Karpas-422 (cell line): Measurements from ENCODE around the gene MMEL1. TPM values are rescaled to one million over a fixed set of nuclear protein-coding genes. Genes with fewer than 3 reads are reported as not detected.

Experiments used
- DNase-seq: peaks from one replicate; pipeline ENCODE4 v3.0.0-alpha.2; 2015
- H2AFZ ChIP-seq: fragments of 200-600 bp; sonication (generic); 2 replicates; pipeline ENCODE4 v1.6.1; 2014; ENCODE audit warnings: antibody characterized with exemption, low read length, mixed read lengths
- H3K27ac ChIP-seq: fragments of 200-600 bp; sonication (generic); 2 replicates; pipeline ENCODE4 v1.5.1; 2014; ENCODE audit warnings: mild to moderate bottlenecking, low read length, moderate library complexity
- H3K27me3 ChIP-seq: fragments of 200-600 bp; sonication (generic); 2 replicates; pipeline ENCODE4 v1.6.1; 2014; ENCODE audit warnings: low read length, mixed read lengths
- H3K36me3 ChIP-seq: fragments of 200-600 bp; sonication (generic); 2 replicates; pipeline ENCODE4 v1.6.1; 2014; ENCODE audit warnings: low read length, mixed read lengths; ENCODE audit not compliant: insufficient read depth
- H3K4me1 ChIP-seq: fragments of 200-600 bp; sonication (generic); 2 replicates; pipeline ENCODE4 v1.6.1; 2014; ENCODE audit warnings: mild to moderate bottlenecking, low read length, mixed read lengths
- H3K4me2 ChIP-seq: fragments of 200-600 bp; sonication (generic); 2 replicates; pipeline ENCODE4 v1.6.1; 2014; ENCODE audit warnings: low read length, low read depth, mild to moderate bottlenecking; ENCODE audit not compliant: poor library complexity, severe bottlenecking
- H3K4me3 ChIP-seq: fragments of 200-600 bp; sonication (generic); 2 replicates; pipeline ENCODE4 v1.5.1; 2014; ENCODE audit warnings: mild to moderate bottlenecking, antibody characterized with exemption, low read length, mixed read lengths
- H3K79me2 ChIP-seq: fragments of 200-600 bp; sonication (generic); 2 replicates; pipeline ENCODE4 v1.6.1; 2014; ENCODE audit warnings: mild to moderate bottlenecking, low read length, mixed read lengths
- H3K9ac ChIP-seq: fragments of 200-600 bp; sonication (generic); 2 replicates; pipeline ENCODE4 v1.6.0; 2014; ENCODE audit warnings: low read length
- H3K9me2 ChIP-seq: fragments of 200-600 bp; sonication (generic), shearing (Covaris generic); replicated peaks from 2 replicates; pipeline ENCODE4 v1.6.0; 2014; ENCODE audit warnings: mild to moderate bottlenecking, low read length, moderate library complexity; ENCODE audit not compliant: insufficient read depth
- H3K9me3 ChIP-seq: fragments of 300-700, 200-600 bp; sonication (generic); 2 replicates; pipeline ENCODE4 v1.6.1; 2014; ENCODE audit warnings: low read length, mixed read lengths
- H4K20me1 ChIP-seq: fragments of 200-600 bp; sonication (generic); 2 replicates; pipeline ENCODE4 v1.6.1; 2014; ENCODE audit warnings: mild to moderate bottlenecking, antibody characterized with exemption, low read length, low read depth; ENCODE audit not compliant: insufficient read depth
- total RNA-seq: library from RNA; depleted of rRNA; stranded (reverse); fragments of >200 nt; shearing (Covaris generic); gene quantifications from 2 replicates; pipeline ENCODE4 v1.2.3, GENCODE V29; 2014; ENCODE audit warnings: low replicate concordance

The MMEL1 gene
- total RNA-seq, 1 experiment from 2014 or later, result not detected

- Histone ChIP-seq H3K27ac (no peak overlapping the region), H2AFZ (no peak overlapping the region), H3K9me2 (no peaks in the 10 kb centered on the region), H3K9me3 (no peaks in the 10 kb centered on the region), H3K79me2 (no peaks in the 10 kb centered on the region), H3K4me3 (no peak overlapping the region), H3K9ac (no peak overlapping the region), H4K20me1 (no peaks in the 10 kb centered on the region), H3K4me1 (no peaks in the 10 kb centered on the region), H3K36me3 (no peaks in the 10 kb centered on the region), H3K27me3 (no peaks in the 10 kb centered on the region), H3K4me2 (no peak overlapping the region)
- DNase-seq, result no peak
Measured at GRCh38 chr1:2592672-2593071, 40.1 kb downstream of the MMEL1 start.

- Histone ChIP-seq H3K27ac (no peak overlapping the region), H3K4me3 (no peak overlapping the region), H2AFZ (no peak overlapping the region), H3K9me3 (no peaks in the 10 kb centered on the region), H3K4me2 (no peak overlapping the region), H3K9ac (no peak overlapping the region), H3K4me1 (no peaks in the 10 kb centered on the region), H3K79me2 (no peaks in the 10 kb centered on the region), H4K20me1 (no peaks in the 10 kb centered on the region), H3K36me3 (no peaks in the 10 kb centered on the region), H3K9me2 (no peaks in the 10 kb centered on the region), H3K27me3 (no peaks in the 10 kb centered on the region)
- DNase-seq, result no peak
Measured at GRCh38 chr1:2591581-2592261, 41.1 kb downstream of the MMEL1 start.

DNA sequence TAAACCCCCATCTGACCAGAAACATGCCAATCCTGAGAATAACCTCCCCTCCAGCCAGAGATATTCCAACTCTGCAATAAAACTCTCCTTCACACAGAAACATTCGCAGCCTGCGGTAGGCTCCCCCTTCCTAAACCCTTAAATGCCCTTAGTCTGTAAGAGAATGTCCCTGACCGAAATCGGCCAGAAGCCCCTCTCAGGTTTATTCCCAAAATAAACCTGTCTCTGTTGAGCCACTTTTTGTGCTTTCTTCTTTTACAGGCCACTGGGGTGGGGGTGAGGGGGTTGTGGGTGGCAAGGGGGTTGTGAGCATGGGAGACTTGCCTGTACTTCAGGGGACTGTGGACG, 41.6 kb downstream of the MMEL1 start:
- DNase-seq, result no peak
- Histone ChIP-seq H3K9ac (no peak overlapping the region), H3K27me3 (no peaks in the 10 kb centered on the region), H3K79me2 (no peaks in the 10 kb centered on the region), H3K9me2 (no peaks in the 10 kb centered on the region), H3K9me3 (no peaks in the 10 kb centered on the region), H4K20me1 (no peaks in the 10 kb centered on the region), H3K4me2 (no peak overlapping the region), H2AFZ (no peak overlapping the region), H3K4me1 (no peaks in the 10 kb centered on the region), H3K4me3 (no peak overlapping the region), H3K27ac (no peak overlapping the region), H3K36me3 (no peaks in the 10 kb centered on the region)

DNA sequence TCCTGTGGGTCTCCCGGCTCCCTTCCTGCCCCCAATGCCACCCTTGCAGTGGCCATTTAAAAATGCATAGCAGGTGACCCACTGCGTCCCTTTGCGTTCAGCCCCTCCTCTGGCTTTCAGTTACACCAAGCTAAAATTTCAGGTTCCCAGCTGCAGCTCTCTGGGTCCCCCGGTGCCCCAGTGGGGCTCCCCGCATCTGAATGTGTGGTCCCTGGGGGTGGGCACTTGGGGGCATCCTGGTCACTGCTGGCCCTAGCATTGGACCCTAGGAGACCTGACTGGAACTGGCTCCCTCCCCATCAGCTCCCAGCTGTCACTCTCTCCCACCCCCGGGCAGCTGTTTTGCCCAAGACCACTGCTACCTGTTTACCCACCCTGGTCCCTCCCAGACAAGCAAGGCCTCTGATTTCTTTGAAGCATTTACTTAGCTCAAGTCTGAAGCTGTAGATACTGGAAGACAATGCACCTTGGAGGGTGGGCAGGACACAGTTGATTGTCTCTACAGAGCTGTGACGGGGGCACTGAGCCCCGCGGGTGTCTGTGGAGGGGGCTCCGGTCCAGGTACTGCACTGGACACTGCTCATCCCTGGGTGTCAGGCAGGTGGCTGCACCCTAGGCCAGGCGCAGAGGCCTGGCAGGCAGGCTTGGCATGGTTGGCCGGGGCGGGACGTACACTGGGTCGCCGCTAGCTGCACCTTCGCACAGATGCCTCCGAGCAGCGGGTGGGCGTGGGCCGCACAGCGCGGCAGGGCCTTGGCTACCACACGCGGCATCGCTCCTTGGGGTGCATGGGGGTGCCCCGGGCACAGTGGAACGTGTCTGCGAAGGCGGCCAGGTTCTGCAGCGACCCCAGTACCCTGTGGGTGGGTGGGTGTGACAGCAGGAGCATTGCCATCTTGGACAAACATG, 42.3 kb downstream of the MMEL1 start:
- Histone ChIP-seq H3K4me3 (no peak overlapping the region), H3K9me3 (no peaks in the 10 kb centered on the region), H3K9me2 (no peaks in the 10 kb centered on the region), H3K27me3 (no peaks in the 10 kb centered on the region), H3K4me1 (peaks cover 3% of the 10 kb centered on the region; the same call in 1 of the 2 replicates), H3K9ac (no peak overlapping the region), H3K36me3 (no peaks in the 10 kb centered on the region), H4K20me1 (no peaks in the 10 kb centered on the region), H2AFZ (no peak overlapping the region), H3K4me2 (no peak overlapping the region), H3K27ac (no peak overlapping the region), H3K79me2 (no peaks in the 10 kb centered on the region)
- DNase-seq, result no peak

GRCh38 chr1:2589431-2590232, 43.2 kb downstream of the MMEL1 start:
- Histone ChIP-seq H3K79me2 (no peaks in the 10 kb centered on the region), H3K9ac (no peak overlapping the region), H3K4me2 (no peak overlapping the region), H3K9me3 (no peaks in the 10 kb centered on the region), H3K27ac (no peak overlapping the region), H3K36me3 (no peaks in the 10 kb centered on the region), H3K4me1 (peaks cover 11% of the 10 kb centered on the region), H3K9me2 (no peaks in the 10 kb centered on the region), H4K20me1 (no peaks in the 10 kb centered on the region), H2AFZ (no peak overlapping the region), H3K27me3 (no peaks in the 10 kb centered on the region), H3K4me3 (no peak overlapping the region)
- no peak for DNase-seq

GRCh38 chr1:2588661-2589430, 44.0 kb downstream of the MMEL1 start:
- Histone ChIP-seq H3K36me3 (no peaks in the 10 kb centered on the region), H3K9ac (no peak overlapping the region)

DNA sequence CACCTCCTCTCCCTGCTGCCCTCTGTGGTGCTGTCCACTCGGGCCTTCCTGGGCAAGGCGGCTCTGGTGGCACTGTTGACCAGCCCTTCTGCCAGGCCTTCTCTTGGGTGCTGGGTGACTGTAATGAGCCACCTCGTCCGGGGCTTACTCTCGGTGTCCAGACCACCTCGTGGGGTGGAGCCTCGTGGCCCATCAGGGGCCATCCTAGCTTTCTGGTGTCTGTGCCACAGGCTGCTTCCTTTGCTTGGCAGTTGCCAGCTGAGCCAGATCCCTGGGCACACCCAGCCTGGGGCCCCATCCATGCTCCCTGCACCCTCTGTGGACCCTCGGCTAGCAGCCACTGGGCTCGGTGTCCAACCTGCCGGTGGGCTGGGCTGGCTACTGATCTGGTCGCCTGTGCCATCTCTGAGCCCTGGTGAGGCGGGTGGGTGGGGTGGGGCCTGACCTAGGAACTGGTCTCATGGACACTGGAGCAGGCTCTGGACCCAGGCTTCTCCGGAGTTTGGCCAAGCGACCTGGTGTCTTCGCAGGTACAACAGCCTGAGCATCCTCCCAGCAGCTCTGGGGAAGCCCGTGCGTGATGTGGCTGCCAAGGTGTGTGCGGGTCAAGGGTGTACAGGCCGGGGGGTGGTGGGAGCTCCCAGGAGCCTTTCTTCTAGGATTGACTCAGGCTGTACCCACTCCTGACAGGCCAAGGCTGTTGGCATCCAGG, 44.8 kb downstream of the MMEL1 start:
- no peaks in the 10 kb centered on the region for H3K9me3 ChIP-seq
- H3K4me2 ChIP-seq, result no peak overlapping the region
- H3K79me2 ChIP-seq, result no peaks in the 10 kb centered on the region
- H3K36me3 ChIP-seq, result no peaks in the 10 kb centered on the region
- H3K27me3 ChIP-seq, result no peaks in the 10 kb centered on the region
- H4K20me1 ChIP-seq, result no peaks in the 10 kb centered on the region
- no peak for DNase-seq
- H2AFZ ChIP-seq, result no peak overlapping the region
- H3K9me2 ChIP-seq, result no peaks in the 10 kb centered on the region
- H3K9ac ChIP-seq, result no peak overlapping the region
- H3K27ac ChIP-seq, result no peak overlapping the region
- peaks cover 16% of the 10 kb centered on the region for H3K4me1 ChIP-seq
- no peak overlapping the region for H3K4me3 ChIP-seq

More at GRCh38 chr1:2588661-2589430, 44.0 kb downstream of the MMEL1 start:
- Histone ChIP-seq H3K27ac (no peak overlapping the region), H3K9me2 (no peaks in the 10 kb centered on the region), H3K4me1 (peaks cover 16% of the 10 kb centered on the region), H3K9me3 (no peaks in the 10 kb centered on the region), H2AFZ (no peak overlapping the region), H3K4me3 (no peak overlapping the region), H3K79me2 (no peaks in the 10 kb centered on the region), H4K20me1 (no peaks in the 10 kb centered on the region), H3K27me3 (no peaks in the 10 kb centered on the region), H3K4me2 (no peak overlapping the region)
- no peak for DNase-seq
